ENCODE results near the gene WDR27.
"Not testable (repeated sequence)": the region's sequence is repeated elsewhere in the genome, so short reads cannot be mapped to it uniquely, and the experiment has no call there.

The WDR27 gene

DNA sequence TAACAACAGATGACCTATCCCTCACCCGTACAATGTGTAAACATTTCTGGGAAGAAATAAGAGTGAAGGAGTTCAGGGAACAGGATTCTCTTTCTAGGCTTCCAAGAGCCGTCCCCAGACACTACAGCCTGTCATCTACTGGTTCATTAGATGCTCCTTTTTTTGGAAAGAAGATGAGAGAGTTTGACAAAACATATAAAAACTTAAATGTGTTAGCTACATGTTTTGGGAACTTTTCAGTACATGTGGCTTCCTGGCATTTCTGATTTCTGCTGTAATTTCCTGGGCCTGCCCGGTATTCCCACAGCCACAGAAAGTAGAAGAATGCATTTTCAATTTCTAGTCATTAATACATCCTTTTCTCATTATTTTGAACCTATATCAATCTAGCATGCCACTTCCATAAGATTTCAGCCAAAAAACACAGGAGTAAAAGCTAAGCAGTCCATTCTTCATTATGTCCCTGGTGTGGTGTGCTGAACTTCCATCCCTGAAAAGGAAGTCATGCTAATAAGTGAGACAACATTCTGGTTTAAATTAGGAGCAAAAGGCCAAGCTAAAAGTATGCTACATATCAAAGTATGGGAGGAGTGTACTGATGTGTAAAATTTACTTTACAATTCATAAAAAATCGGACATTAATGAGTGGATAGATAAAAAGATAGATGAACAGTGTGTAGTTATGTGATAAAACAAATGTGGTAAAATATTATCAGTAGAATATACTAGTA, 198.2 kb downstream of the WDR27 start:
- no peak for DNase-seq

DNA sequence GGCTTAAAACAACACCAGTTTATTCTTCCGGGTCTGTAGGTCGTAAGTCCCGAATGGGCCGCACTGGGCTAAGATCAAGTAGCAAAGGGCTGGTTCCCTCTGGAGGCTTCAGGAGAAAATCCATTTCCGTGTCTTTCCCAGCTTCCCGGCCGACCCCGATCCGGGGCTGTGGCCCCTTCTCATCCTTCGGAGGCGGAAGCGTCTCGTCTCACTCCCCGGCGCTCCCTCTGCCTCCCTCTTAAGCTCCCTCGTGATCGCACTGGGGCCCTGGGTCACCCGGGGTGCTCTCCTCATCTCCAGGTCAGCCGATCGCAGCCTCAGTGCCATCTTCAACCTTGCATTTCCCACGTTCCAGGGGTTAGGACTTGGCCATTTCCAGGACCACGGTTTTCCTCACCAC, 199.4 kb downstream of the WDR27 start:
- no peak for DNase-seq

DNA sequence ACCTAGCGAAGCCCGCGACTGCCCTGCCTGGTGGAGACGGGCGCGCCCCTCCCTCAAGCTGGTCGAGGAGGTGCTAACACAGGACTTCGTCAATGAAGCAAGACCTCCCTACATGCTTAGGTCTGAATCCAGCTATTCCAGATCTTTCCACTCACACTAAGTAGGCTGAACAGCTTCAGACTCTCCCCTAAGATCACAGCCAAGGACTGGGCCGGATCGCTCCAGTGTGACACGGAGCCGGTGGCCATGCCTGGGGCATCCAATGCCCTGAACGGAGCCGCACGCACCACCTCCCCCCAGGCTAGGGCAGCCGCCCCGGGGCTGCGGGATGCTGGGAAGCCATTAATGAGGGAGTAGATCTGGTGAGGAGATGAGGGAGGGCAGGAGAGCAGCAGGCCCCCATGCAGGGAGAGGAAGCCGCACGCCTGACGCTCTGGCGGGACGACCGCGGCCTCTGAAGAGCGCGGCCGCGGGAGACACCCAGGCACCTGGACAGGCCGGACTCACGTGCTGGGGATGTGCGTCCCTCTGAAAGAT, 200.0 kb downstream of the WDR27 start:
- DNase-seq = no peak

DNA sequence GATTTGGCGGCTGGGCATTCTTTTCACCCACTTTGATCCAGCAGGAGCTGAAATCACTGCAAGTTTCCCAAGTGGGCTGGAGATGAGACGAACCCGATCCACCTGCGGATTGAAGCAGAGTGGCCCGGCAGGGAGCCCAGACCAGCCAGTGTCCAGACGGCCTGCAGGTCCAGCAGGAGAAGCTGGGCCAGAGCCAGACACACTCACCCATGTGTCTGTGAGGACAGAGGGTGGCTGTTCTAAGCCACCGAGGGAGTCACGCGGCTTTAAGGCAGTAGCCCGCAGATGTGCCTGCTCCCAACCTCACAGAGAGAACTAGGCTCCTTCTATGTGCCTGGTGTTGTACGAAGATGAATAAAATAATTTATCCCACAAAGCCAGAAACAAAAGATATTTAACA, 200.7 kb downstream of the WDR27 start:
- no peak for DNase-seq

DNA sequence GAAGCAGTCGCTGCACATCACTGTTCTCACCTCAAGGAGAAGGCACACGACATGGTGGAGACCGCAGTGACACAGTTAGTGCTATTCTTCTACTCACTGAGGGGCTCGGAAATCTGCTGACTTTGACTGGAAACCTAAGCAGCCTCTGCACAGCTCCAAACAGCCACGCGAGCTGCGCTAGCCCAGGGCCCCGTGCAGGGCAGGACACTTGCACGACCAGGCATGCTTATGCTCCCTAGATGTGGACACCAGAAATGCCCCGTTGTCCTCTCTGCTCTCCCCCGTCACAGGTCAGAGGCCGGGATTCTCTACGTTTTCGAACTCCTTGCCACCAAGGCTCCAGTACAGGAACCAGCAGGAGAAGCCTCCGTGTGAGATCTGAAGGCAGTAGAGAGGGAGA, 201.1 kb downstream of the WDR27 start:
- DNase-seq = no peak

DNA sequence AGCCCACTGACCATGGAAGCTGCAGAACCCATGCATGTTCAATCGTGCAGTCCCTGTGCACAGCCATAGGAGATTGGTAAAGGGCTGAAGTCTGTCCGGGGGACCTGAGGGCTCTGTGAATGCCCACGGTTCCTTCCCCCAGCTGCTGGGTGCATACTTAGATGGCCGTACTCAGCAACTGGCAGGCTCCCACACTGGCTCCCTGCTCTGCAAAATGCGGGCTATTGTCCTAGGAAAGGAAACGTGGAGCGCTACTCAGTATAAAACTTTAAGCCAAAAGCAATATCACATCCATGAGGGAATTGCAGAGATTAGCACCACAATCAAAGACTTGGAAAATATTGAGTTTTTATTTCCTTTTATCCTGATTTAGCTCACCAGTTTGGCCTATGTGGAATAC, 202.0 kb downstream of the WDR27 start:
- DNase-seq = no peak

DNA sequence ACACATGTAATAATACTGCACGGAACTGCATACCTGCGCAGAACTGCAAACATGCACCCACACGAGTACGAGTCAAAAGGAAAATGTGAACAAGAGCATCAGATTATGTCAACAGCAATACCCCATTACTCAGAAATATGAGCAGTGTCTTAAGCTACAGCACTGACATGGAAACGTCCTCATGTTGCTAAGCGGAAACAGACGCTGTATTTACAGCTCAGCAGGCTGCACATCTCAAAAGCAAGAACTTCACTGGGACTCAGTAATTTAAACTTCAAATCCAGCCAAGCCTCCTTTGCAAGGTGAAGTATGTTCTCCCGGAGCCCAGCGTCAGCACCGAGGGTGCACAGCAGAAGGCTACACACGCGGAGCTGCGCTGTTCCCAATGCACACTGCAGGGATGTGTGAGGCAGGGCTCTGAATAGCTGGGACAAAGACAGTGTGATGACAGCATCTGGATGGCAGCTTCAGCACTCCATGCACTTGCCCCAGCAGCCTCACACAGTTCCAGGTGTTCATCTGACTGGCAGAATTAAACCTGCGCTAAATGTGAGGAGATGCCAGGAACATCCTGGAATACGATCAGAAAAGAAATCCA, 202.8 kb downstream of the WDR27 start:
- DNase-seq = no peak

DNA sequence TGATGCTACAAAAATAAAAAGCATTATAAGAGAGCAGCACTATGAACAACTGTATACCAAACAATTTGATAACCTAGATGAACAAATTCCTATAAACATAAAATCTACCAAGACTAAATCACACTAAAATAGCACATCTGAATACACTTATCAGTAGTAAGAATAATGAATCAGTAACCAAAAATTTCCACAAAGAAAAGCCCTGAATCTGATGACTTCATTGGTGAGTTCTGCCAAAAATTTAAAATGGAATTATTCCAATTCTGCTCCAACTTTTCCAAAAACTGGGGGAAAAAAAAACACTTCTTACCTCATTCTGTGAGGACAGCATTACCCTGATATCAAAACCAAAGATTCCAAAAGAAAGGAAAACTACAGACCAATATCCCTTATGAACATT, 206.2 kb downstream of the WDR27 start:
- DNase-seq = no peak

DNA sequence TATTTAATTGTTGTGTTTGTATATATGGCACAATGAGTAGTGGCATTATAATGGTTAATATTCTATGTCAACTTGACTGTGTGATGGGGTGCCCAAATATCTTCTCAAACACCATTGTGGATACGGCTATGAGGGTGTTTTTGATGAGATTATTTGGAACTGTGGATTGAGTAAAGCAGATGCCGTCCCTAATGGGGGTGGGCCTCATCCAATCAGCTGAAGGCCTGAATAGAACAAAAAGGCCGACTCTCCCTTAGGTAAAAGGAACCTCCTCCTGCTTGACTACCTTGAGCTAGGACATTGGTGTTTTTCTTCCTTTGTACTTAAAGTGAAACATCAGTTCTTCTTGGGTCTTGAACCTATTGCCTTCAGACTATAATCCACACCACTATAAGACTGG, 207.8 kb downstream of the WDR27 start:
- no peak for DNase-seq

DNA sequence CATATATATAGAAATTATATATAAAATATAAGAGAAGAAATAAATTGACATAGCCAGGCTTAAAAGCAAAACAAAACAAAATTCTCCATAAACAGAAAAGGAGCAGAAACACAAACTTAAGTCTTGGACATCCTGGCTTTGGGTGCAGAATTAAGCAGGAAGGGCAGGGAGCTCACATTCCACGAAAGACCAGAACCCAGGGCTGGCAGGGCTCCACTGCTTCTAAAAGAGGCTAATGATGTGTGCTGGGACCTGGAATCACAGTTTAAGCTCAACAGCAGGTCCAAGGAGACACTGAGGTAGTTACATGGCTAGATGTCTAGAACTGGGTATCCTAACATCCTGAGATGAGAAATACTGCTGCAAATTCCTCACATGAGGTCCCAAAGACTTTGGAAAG, 210.3 kb downstream of the WDR27 start:
- DNase-seq = no peak

DNA sequence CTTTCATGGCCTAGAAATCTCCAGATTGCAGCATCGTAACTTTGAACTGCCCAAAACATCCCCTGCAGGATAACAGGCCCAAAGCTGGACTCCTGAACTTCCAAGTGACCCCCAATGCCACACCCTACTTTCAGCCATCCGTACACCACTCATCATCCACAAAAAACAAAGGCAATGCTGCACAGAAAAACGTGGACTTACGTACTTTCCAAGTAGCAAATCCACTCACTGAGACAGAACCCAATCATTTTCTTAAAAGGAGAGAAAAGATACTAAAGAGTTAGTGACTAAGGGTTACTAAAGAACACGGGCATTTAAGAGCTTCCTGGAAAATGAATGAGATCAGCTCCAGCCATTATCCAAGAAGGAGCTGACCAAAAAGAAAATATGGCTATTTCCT, 211.0 kb downstream of the WDR27 start:
- DNase-seq = no peak

DNA sequence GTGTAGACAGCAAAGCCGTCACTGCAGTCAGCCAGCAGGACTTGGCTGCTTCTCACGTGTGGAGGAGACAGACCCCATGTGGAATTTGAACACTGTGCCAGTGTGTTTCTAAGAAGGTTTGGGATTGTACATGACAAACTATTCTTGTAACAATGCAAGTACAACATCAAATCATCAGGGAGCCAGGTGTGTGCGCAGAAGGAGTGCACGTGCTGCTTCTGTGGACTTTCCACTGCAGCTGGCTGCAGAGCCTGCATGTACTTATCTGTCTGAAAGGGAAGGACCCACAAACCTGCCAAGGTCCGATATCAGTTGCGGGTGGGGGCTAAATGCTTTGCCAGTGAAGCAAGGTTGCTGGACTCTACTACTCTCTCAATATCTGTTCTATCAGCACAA, 211.6 kb downstream of the WDR27 start:
- DNase-seq = no peak

DNA sequence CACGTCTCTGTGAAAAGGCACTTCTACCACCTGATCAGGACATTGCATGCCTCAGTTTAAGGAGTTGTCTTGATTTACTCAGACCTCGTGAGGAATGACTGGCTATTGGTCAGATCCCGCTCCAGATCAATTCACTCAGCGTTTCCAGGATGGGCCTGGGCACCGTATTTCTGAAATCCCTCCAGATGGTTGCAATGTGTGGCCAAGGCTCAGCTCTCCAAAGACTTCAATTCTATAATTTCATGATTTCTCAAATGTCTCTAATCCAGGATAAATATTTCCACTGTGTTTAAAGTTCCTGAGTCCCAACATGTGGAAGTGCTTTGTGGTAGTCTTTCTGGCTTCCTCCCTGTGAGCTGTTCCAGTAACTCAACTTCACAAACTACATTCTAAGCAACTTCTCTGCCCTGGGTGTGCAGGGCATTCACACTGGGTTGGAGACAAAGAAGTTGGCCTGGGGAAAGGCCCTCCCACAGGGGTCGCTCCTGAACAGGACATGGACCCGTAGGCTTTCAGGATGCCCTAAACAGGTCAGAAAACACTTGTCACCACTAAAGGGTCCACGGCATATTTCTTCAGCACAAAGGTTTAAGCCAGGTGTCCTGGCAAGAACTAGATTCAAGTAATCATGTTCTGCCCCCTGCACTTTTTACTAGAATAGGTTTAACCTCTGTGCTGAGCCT, 212.1 kb downstream of the WDR27 start:
- no peak for DNase-seq

DNA sequence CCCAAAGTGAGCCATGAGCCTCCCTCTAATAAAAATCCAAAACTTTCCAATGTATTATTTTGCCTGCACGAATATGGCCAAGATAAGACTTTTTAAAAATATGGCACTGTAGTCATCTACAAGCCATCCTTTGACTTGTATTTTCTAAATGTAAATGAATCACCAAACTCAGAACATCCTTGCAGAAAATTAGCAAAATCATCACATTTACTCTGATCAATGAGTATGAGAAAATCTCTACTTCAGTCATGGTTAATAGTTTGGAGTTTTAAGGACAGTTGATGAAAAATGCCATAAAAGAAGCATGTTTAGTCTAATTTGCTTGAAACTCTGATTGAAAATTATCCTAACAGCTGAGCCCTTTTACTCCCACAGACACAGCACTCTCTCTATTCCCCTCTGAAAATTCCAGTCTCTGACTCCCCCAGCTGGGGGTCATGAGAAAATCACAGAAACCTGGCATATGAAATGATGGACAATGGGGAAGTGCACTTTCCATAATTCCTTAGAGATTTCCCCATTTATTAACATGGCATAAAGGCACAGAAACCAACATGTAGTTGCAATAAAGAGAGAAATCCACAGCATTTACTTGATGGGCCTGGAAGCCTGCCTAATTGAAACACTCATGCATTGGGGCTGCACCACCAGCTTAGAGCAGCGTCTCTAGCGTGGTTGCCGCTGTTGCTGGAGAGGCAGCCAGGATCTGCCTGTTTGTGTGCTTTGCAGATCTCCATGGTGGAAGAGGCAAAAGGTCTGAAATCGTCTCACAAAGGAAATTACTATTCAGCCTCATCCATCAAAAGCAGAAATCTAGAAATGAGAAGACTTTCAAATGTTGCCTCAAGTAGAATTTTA, 214.0 kb downstream of the WDR27 start:
- no peak for DNase-seq

DNA sequence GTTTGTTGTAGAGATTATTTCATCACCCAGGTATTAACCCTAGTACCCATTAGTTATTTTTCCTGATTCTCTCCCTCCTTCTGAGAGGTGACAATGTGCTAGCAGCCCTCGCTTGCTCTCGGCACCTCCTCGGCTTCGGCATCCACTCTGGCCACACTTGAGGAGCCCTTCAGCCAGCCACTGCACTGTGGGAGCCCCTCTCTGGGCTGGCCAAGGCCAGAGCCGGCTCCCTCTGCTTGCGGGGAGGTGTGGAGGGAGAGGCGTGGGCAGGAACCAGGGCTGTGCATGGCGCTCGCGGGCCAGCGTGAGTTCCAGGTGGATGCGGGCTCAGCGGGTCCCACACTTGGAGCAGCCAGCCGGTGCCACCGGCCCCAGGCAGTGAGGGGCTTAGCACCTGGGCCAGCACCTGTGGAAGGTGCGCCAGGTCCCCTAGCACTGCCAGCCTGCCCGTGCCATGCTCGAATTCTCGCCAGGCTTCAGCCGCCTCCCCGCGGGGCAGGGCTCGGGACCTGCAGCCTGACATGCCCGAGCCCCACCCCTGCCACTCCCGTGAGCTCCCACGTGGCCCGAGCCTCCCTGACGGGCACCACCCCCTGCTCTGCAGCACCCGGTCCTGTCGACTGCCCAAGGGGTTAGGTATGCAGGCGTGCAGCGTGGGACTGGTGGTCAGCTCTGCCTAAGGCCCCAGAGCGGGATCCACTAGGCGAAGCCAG, 221.9 kb downstream of the WDR27 start:
- DNase-seq = no peak

DNA sequence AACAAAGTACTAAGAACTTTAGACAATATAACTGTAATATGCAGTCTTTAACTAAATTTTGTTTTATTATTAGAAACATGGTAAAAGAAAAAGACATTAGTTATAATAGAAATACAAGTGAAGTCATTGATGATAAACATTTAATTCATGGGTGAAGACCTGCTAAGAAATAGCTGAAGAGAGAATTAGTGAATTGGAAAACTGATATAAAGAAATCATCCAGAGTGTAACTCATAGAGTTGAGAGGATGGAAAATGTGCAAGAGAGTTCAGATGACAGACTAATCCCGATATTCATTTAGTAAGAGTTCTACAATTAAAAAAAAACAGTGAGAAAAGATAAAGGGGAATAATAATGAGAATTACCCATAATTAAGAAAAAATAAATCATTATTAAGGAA, 227.5 kb downstream of the WDR27 start:
- DNase-seq = no peak

DNA sequence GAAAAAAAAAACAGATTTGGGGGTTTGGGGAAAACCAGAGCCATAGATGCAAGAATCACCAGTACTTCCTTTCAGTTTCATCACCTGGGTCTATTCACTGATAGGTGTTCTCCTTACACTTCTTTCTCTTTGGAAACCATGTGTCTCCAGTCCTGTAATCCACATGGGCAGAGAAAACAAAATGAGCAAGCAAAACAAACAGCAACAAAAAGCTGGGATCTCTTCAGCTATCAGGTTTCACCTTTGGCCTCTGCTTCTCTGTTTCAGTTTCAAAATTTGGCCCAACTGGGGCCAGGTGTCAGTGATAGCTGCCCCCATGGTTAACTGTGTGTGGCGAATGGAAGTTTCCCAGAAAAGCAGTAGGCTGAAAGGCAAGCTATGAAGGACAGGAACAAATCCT, 228.2 kb downstream of the WDR27 start:
- DNase-seq = no peak

DNA sequence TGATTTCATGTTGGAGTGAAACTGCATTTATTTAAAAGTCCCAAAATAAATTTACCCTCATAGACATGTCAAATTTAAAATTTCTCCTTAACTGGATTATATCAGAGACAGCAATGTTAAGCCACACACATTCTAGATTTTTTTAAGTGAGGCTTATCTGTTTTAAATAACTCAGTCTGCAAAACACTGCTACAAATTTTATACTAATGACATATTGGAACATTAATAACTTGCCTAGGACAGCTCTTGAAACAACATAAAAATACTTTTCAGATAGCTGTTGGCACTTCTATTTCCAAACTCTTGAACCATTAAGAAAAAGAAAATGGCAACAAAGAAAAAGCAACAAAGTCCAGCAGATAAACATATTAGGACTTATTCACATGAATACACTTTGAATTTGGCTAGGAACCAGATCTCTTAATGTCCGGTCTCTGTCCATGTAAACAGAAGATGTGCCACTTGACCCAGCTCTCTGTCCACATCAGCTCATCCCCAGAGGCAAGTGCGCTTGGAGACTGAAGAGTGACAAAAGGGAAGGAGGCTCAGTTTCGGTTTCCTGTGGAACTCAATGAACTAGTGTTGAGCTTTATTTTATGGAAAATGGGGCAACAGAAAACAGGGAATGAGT, 228.9 kb downstream of the WDR27 start:
- DNase-seq = no peak

DNA sequence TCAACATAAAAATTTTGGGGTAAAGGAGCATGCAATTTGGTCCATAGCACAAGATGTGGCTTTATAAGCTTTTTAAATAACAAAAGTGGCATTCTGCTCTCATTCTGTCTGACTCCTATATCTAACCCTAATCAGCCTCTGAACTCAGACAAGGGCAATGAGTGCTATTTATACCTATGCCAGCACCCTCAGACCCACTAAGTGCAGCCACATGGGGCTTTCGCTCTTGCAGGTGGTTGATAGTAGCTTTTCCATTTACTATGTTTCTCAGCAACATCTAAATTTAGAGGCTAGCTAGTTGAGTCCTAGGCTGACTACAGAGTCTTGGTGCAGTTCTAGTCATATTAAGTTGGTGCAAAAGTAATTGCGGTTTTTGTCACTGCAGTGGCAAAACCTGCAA, 231.0 kb downstream of the WDR27 start:
- DNase-seq = no peak

DNA sequence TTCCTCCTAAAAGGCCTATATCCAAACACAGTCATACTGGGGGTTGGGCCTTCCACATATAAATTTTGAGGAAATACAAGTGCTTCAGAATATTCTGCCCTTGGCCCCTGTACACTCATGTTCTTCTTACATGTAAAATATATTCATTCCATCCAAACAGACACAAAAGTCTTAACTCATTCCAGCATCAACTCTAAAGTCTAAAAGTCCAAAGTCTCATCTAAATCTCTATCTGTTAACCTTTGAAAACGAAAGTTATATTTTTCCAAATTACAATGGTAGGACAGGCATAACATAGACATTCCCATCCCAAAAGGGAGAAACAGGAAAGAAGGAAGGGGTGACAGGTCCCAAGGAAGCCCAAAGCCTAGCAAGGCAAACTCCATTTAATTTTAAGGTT, 232.8 kb downstream of the WDR27 start:
- DNase-seq = no peak

DNA sequence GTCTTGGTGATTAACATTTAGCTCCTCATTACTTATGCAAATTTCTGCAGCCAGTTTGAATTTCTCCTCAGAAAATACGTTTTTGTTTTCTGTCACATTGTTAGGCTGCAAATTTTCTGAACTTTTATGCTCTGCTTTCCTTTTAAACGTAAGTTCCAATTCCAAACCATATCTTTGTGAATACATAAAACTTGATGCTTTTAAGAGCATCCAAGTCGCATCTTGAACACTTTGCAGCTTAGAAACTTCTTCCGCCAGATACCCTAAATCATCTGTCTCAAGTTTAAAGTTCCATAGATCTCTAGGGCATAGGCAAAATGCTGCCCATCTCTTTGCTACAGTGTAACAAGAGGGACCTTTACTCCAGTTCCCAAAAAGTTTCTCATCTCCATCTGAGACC, 234.1 kb downstream of the WDR27 start:
- not testable (repeated sequence) for DNase-seq

DNA sequence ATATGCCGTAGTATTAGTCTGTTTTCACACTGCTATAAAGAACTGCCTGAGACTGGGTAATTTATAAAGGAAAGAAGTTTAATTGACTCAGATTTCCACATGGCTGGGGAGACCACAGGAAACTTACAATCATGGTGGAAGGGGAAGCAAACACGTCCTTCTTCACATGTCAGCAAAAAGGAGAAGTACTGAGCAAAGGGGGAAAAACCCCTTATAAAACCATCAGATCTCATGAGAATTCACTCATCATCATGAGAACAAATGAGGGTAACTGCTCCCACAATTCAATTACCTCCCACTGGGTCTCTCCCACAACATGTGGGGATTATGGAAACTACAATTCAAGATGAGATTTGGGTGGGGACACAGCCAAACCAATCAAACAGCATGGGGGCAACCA, 235.6 kb downstream of the WDR27 start:
- not testable (repeated sequence) for DNase-seq
